HUDEP-2 (cell line): ENCODE measurements around the gene MRTFA.

ENCODE experiments used
- DNase-seq, 76 experiments: peaks; one replicate each; lab custom pipeline; 2025; ENCODE audit not compliant: unreplicated experiment in 76 of 76; lab: John Stamatoyannopoulos, UW

Gene MRTFA

DNA sequence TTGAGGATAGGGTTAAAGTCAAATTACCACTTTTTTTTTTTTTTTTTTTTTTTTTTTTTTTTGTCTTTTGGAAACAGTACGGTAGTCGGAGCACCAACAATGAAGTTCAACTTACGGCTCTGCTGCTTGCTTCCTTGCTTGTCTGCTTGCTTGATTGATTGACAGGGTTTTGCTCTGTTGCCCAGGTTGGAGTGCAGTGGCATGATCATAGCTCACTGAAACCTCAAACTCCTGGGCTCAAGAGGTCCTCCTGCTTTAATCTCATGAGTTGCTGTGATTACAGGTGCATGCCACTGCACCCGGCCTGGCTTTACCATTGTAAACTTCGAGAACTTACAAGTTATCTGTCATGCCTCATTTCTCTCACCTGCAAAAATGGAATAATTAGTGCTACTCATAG lies 260.4 kb downstream of the MRTFA start:
- DNase-seq, result no peak

DNA sequence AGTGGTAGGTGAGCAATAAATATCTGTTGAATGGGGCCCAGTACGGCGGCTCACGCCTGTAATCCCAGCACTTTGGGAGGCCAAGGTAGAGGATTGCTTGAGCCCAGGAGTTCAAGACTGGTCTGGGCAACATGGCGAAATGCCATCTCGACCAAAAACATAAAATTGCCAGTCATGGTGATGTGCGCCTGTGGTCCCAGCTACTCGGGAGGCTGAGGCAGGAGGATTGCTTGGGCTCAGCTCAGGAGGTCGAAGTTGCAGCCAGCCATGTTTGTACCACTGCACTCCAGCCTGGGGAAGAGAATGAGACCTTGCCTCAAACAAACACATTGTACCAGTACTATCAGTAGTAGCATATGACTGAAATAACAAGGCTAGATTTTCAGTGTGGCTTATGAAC lies 262.0 kb downstream of the MRTFA start:
- DNase-seq, result no peak

DNA sequence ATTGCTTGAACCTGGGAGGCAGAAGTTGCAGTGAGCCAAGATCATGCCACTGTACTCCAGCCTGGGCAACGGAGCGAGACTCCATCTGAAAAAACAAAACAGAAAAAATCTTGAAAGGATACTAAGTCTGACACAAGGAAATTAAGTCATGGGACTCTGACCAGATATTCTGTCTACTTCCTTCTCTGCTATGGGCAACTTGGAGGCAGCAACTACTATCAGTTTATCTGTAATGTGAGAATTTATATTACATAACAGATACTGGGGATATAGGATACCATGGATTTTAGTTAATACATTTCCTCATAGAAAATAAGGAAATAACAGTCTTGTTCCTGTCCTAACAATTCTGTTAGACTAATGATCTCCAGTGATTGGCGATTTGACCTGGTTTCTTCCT lies 267.7 kb downstream of the MRTFA start:
- DNase-seq, result no peak

DNA sequence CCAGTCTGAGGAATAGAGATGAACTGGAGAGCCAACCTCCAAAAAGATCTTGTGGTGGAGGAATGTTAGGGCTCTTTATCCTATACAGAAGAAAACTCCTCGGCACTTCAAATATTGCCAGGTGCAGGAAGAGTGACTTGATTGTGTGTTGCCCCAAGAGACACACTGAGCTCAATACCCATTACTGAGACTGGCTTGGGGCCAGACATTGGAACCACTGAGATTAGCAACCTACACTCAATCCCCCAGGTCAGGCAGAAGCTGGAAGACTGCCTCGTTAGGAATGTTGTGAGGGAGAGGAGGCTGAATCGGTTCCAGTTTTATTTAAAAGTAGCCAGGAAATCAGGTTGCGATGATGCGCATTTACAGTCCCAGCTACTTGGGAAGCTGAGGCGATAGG lies 268.5 kb downstream of the MRTFA start:
- no peak for DNase-seq

DNA sequence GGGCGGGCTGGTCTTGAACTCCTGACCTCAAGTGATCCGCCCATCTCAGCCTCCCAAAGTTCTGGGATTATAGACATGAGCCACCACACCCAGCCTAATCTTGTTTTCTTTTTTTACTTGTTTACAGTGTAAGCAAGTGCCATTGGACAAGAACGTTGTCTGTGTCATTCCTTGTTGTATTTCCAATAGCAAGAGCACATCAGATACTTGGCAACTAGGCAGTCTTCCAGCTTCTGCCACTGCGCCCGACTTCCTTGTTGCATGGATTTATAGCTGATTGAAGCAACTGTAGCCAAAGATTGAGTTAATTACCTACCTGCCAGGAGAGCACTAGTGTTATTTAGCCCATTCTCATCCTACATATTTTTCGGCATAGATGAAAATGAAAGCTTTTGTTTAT lies 269.2 kb downstream of the MRTFA start:
- no peak for DNase-seq

DNA sequence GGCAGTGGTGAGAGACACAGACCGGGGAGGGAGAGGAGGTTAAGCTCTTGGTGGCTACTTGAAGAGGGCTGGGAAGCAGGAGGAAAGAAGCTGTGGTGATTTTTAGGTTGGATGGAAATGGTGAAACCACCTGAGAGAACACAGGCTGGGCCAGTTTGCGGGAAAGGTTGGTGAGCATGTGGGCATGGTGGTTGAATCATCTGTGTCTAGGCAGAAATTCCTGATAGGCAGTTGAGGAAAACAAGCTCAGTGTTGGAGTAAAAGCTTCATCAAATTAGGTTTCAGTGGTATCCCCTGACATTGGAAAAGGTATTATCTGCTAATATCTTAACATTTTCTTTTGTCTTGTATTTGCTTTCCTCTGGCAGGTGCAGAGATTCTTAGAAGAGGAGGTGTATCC lies 270.5 kb downstream of the MRTFA start:
- DNase-seq, result no peak

DNA sequence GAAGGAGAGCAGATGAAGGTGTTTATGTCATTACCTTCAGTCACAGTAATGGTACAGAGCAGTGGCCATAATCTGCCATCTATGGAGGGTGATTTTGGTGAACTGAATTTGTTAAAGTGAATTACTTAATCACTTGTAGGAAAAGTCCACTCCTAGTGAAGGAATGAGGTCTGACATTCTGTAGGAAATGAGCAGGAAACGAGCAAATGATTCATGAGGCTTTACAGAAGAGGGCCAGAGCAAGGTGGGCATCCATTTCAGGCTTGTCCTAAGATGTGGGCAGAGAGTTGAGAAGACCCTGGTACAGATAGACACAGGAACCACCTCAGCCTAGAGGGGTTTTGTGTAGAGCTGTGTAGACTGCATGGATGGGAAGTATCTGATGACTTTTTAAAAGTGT lies 272.1 kb downstream of the MRTFA start:
- DNase-seq, result no peak

DNA sequence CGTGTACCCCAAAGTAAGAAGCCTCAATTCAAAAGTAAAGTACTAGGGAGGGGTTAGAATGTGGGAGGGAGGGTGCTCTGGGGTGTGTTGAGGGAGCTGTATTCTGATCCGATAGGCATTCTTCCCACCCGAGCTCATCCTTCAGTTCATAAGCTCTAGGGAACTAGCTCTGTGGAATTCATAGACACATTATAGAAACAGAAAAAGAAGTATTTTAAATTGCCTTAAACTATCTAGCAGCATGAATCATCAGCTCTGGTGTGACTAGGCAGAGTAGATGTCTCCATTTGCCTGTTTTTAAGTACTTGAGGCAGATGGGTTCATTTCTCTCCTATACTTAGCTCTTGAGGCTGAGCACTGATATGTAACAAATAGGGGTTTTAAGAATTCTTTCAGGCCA lies 273.5 kb downstream of the MRTFA start:
- DNase-seq, result no peak

DNA sequence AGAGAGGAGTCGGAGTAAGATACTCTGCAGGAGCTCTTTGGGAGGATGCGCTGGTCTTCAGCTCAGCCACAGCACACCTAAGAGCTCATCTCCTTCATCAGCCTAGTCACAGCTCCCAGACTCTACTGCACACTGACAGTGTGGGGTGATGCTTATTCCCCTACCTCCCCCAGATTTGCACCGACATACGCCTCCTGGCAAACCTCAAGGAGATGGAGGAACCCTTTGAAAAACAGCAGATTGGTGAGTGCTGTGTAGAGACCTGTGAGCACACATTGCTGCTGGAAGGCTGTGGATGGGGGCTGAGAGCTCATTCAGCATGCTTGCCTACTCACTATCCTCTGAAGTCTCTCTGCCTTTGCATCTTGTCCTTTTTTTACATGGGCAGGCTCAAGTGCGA lies 275.4 kb downstream of the MRTFA start:
- DNase-seq, result no peak
